CD4-positive, alpha-beta T cell (primary cell): ENCODE measurements around the gene MEGF11. TPM values are rescaled to one million over a fixed set of nuclear protein-coding genes. Genes with fewer than 3 reads are reported as not detected.

ENCODE experiments used
- ATAC-seq: fragments of 200-7000 bp; cut with Tn5 transposase; one replicate; pipeline ENCODE4 v1.10.0; 2022; ENCODE audit warnings: mild to moderate bottlenecking; ENCODE audit not compliant: poor library complexity
- CTCF ChIA-PET: fragments of 350-600 bp; sonication (Branson Sonifier 250); formaldehyde crosslinking; loops from one replicate; lab custom pipeline; 2021; ENCODE audit warnings: antibody characterized with exemption, inconsistent platforms; lab: Charles Lee
- POLR2A ChIA-PET: fragments of 350-600 bp; sonication (Branson Sonifier 250); formaldehyde crosslinking; loops from one replicate; lab custom pipeline; 2021; ENCODE audit warnings: antibody characterized with exemption, inconsistent platforms; lab: Charles Lee
- DNase-seq, 14 experiments: peaks; one replicate each; pipeline ENCODE4 v3.0.0-alpha.2; 2013 to 2020; ENCODE audit warnings: mixed read lengths in 2 of 14
- H3K27ac ChIP-seq, 2 donors: one replicate each; pipeline versions ENCODE4 v1.5.1 to v1.7.0; 2013; ENCODE audit warnings: low read length in 2 of 2, low read depth in 1 of 2, mild to moderate bottlenecking in 1 of 2
- H3K27me3 ChIP-seq, 2 experiments: 1 replicate in 1 of 2; 2 replicates in 1 of 2; pipeline versions ENCODE4 v1.6.1 to v1.7.0; 2013; ENCODE audit warnings: low read length in 2 of 2, control low read depth in 1 of 2, mild to moderate bottlenecking in 1 of 2, moderate library complexity in 1 of 2; ENCODE audit not compliant: insufficient read depth in 2 of 2, control insufficient read depth in 1 of 2
- H3K36me3 ChIP-seq: one replicate; pipeline ENCODE4 v1.6.1; 2013; ENCODE audit warnings: low read length, control low read depth; ENCODE audit not compliant: insufficient read depth
- H3K4me1 ChIP-seq: one replicate; pipeline ENCODE4 v1.6.1; 2013; ENCODE audit warnings: low read length, control low read depth; ENCODE audit not compliant: insufficient read depth
- H3K4me3 ChIP-seq: one replicate; pipeline ENCODE4 v1.5.1; 2013; ENCODE audit warnings: mild to moderate bottlenecking, low read length, moderate library complexity
- H3K9me3 ChIP-seq, 2 experiments: 1 replicate in 1 of 2; 2 replicates in 1 of 2; pipeline versions ENCODE4 v1.6.1 to v1.7.0; 2013; ENCODE audit warnings: low read length in 2 of 2, mild to moderate bottlenecking in 2 of 2, control low read depth in 1 of 2, moderate library complexity in 1 of 2; ENCODE audit not compliant: control insufficient read depth in 1 of 2, insufficient read depth in 1 of 2
- H3K27ac Mint-ChIP-seq: one replicate; pipeline ENCODE4 v1.8.0; 2020; ENCODE audit warnings: mixed read lengths
- H3K27me3 Mint-ChIP-seq: one replicate; pipeline ENCODE4 v1.8.0; 2021; ENCODE audit warnings: mixed read lengths
- H3K36me3 Mint-ChIP-seq: one replicate; pipeline ENCODE4 v1.8.0; 2021; ENCODE audit warnings: low read depth, mixed read lengths
- H3K4me1 Mint-ChIP-seq: one replicate; pipeline ENCODE4 v1.8.0; 2021; ENCODE audit warnings: low read depth, mixed read lengths
- H3K4me3 Mint-ChIP-seq: one replicate; pipeline ENCODE4 v1.8.0; 2020; ENCODE audit warnings: mild to moderate bottlenecking, mixed read lengths
- H3K9me3 Mint-ChIP-seq: one replicate; pipeline ENCODE4 v1.8.0; 2020; ENCODE audit warnings: mixed read lengths
- CTCF ChIP-seq: fragments of 200-600 bp; IDR thresholded peaks from one replicate; pipeline ENCODE4 v1.8.0; 2022; ENCODE audit warnings: antibody characterized with exemption, mild to moderate bottlenecking
- intact Hi-C, 2 experiments: fragments of 100-400 bp; cut with DNase I in 1 of 2; cut with micrococcal nuclease in 1 of 2; formaldehyde crosslinking; loops; one replicate each; pipeline versions ENCODE4 v1.15.1 to v1.9.0; 2023 to 2025; cut with DNase I, micrococcal nuclease
- total RNA-seq, 174 experiments: library from RNA in 2 of 174; stranded (reverse) in 2 of 174; gene quantifications; one replicate each; pipeline ENCODE4 v1.2.3 and lab custom pipeline; 2021 to 2026

Gene MEGF11
- total RNA-seq, 2 experiments from 2014 or later = not detected

- H3K4me3 ChIP-seq = no peak overlapping the region
- no peaks in the 10 kb centered on the region for H3K9me3 ChIP-seq
- no peaks in the 10 kb centered on the region for H3K36me3 ChIP-seq
- Mint-ChIP-seq H3K4me1 (no peaks in the 10 kb centered on the region), H3K4me3 (no peak overlapping the region), H3K27ac (no peak overlapping the region), H3K27me3 (peaks cover 12% of the 10 kb centered on the region), H3K9me3 (peaks cover 2% of the 10 kb centered on the region), H3K36me3 (no peaks in the 10 kb centered on the region)
- TF ChIP-seq CTCF = no peak
- DNase-seq = no peak
- intact Hi-C loops = no loop called here
- no peak for ATAC-seq
- H3K4me1 ChIP-seq = no peaks in the 10 kb centered on the region
- peaks cover 3 to 5% of the 10 kb centered on the region in 2 experiments for H3K27me3 ChIP-seq
- CTCF ChIA-PET = no interaction called here
- no peak overlapping the region for H3K27ac ChIP-seq
- POLR2A ChIA-PET = no interaction called here
Measured at GRCh38 chr15:66016199-66016598, 237.4 kb downstream of the MEGF11 start.

GRCh38 chr15:66014635-66015182 is 238.8 kb downstream of the MEGF11 start:
- intact Hi-C loops = no loop called here
- no peak for ATAC-seq
- H3K9me3 Mint-ChIP-seq = peaks cover 2% of the 10 kb centered on the region
- peaks cover 3% of the 10 kb centered on the region in 2 experiments for H3K27me3 ChIP-seq
- no peaks in the 10 kb centered on the region for H3K4me1 ChIP-seq
- H3K4me3 Mint-ChIP-seq = no peak overlapping the region
- DNase-seq = no peak
- no peak overlapping the region for H3K27ac Mint-ChIP-seq
- no peaks in the 10 kb centered on the region for H3K4me1 Mint-ChIP-seq
- TF ChIP-seq CTCF = no peak
- no peak overlapping the region for H3K27ac ChIP-seq
- no peaks in the 10 kb centered on the region for H3K36me3 Mint-ChIP-seq
- H3K36me3 ChIP-seq = no peaks in the 10 kb centered on the region
- H3K9me3 ChIP-seq = no peaks in the 10 kb centered on the region
- CTCF ChIA-PET = no interaction called here
- peaks cover 18% of the 10 kb centered on the region for H3K27me3 Mint-ChIP-seq
- no peak overlapping the region for H3K4me3 ChIP-seq
- POLR2A ChIA-PET = no interaction called here

- CTCF ChIA-PET = no interaction called here
- no peaks in the 10 kb centered on the region for H3K36me3 Mint-ChIP-seq
- Histone ChIP-seq H3K4me1 (no peaks in the 10 kb centered on the region), H3K4me3 (no peak overlapping the region), H3K27ac (no peak overlapping the region), H3K27me3 (peaks cover 3% of the 10 kb centered on the region in 2 experiments), H3K36me3 (no peaks in the 10 kb centered on the region), H3K9me3 (no peaks in the 10 kb centered on the region)
- no peak for TF ChIP-seq CTCF
- H3K9me3 Mint-ChIP-seq = peaks cover 2% of the 10 kb centered on the region
- no peaks in the 10 kb centered on the region for H3K4me1 Mint-ChIP-seq
- H3K27ac Mint-ChIP-seq = no peak overlapping the region
- H3K27me3 Mint-ChIP-seq = peaks cover 20% of the 10 kb centered on the region
- intact Hi-C loops = no loop called here
- no peak for DNase-seq
- H3K4me3 Mint-ChIP-seq = no peak overlapping the region
- POLR2A ChIA-PET = no interaction called here
- no peak for ATAC-seq
Measured at GRCh38 chr15:66014022-66014421, 239.5 kb downstream of the MEGF11 start.
